GM19455 (cell line): ENCODE results near the gene SPEF2.

Experiments
- ATAC-seq: cut with Tn5 transposase; IDR thresholded peaks from one replicate; pipeline ENCODE4 v1.9.1; 2021; ENCODE audit not compliant: unreplicated experiment

SPEF2 gene

GRCh38 chr5:35617435-35618303 lies at the start of gene SPEF2:
Gene SPEF2 (plus strand): TSS chr5:35617863. CDS start chr5:35617998, 135 bp downstream.
- ATAC-seq = no peak

GRCh38 chr5:35575578-35575977 lies 42.1 kb upstream of the SPEF2 start:
- no peak for ATAC-seq

- no peak for ATAC-seq
Observed at GRCh38 chr5:35587419-35587818, 30.2 kb upstream of the SPEF2 start.

GRCh38 chr5:35593338-35593737 lies 24.3 kb upstream of the SPEF2 start:
- no peak for ATAC-seq

GRCh38 chr5:35598707-35599370 lies 18.8 kb upstream of the SPEF2 start:
- no peak for ATAC-seq

- no peak for ATAC-seq
Observed at GRCh38 chr5:35600591-35600990, 17.1 kb upstream of the SPEF2 start.

- ATAC-seq = no peak
Observed at GRCh38 chr5:35608881-35609779, 8.5 kb upstream of the SPEF2 start.

GRCh38 chr5:35617060-35617434 lies 616 bp upstream of the SPEF2 start:
- ATAC-seq = no peak

- no peak for ATAC-seq
Observed at GRCh38 chr5:35618304-35618636, 607 bp downstream of the SPEF2 start.

GRCh38 chr5:35618781-35619180 lies 1.1 kb downstream of the SPEF2 start:
- no peak for ATAC-seq

- ATAC-seq = no peak
Observed at GRCh38 chr5:35622974-35623373, 5.3 kb downstream of the SPEF2 start.

GRCh38 chr5:35623991-35624390 lies 6.3 kb downstream of the SPEF2 start:
- ATAC-seq = no peak

- ATAC-seq = no peak
Observed at GRCh38 chr5:35626108-35626507, 8.4 kb downstream of the SPEF2 start.

GRCh38 chr5:35626553-35626952 lies 8.9 kb downstream of the SPEF2 start:
- no peak for ATAC-seq

- no peak for ATAC-seq
Observed at GRCh38 chr5:35634326-35634725, 16.7 kb downstream of the SPEF2 start.

- ATAC-seq = no peak
Observed at GRCh38 chr5:35640623-35641022, 23.0 kb downstream of the SPEF2 start.

- no peak for ATAC-seq
Observed at GRCh38 chr5:35644543-35644942, 26.9 kb downstream of the SPEF2 start.

- no peak for ATAC-seq
Observed at GRCh38 chr5:35647128-35647527, 29.5 kb downstream of the SPEF2 start.

- ATAC-seq = no peak
Observed at GRCh38 chr5:35647712-35648111, 30.0 kb downstream of the SPEF2 start.

GRCh38 chr5:35651002-35651756 lies 33.5 kb downstream of the SPEF2 start:
- ATAC-seq = no peak

- ATAC-seq = no peak
Observed at GRCh38 chr5:35656721-35657120, 39.1 kb downstream of the SPEF2 start.
